Measurements from ENCODE around the gene MARCHF6. TPM values are rescaled to one million over a fixed set of nuclear protein-coding genes. Genes with fewer than 3 reads are reported as not detected.

MARCHF6 gene
- total and polyA plus RNA-seq, 2 of the 8 experiments (the other 6 are each of a cell fraction or from before 2014, with no cell fraction given) = 93.1 to 118 TPM

- TF ChIP-seq RAD21 (IDR thresholded peaks at IDR 0.05 in 1 of 2, conservative IDR thresholded peaks at IDR 0.05 in 1 of 2; ENCODE audit: low read depth in 2 of 2, low read length in 2 of 2) (no peak), KDM1A (IDR thresholded peaks at IDR 0.05; ENCODE audit: borderline replicate concordance, low read length) (no peak)
- TF ChIP-seq, protein P1, sequence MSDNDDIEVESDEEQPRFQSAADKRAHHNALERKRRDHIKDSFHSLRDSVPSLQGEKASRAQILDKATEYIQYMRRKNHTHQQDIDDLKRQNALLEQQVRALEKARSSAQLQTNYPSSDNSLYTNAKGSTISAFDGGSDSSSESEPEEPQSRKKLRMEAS (IDR thresholded peaks at IDR 0.05) = no peak
These were observed 22.8 kb upstream of the MARCHF6 start (continued) for GRCh38 chr5:10330511-10331230.

Data from H1 (cell line).